IPS DF 6.9 (cell line): ENCODE measurements around the gene TRIM62.

Experiments
- DNase-seq: peaks from one replicate; pipeline ENCODE4 v3.0.0-alpha.2; 2013; ENCODE audit warnings: low read depth, low spot score
- H3K27ac ChIP-seq: one replicate; pipeline ENCODE4 v1.5.1; 2013; ENCODE audit warnings: low read length, control low read depth
- H3K27me3 ChIP-seq: 2 replicates; pipeline ENCODE4 v1.6.1; 2013; ENCODE audit warnings: mild to moderate bottlenecking, low read length; ENCODE audit not compliant: control insufficient read depth, insufficient read depth
- H3K36me3 ChIP-seq: 2 replicates; pipeline ENCODE4 v1.6.1; 2013; ENCODE audit warnings: low read length; ENCODE audit not compliant: control insufficient read depth, insufficient read depth
- H3K4me1 ChIP-seq: 2 replicates; pipeline ENCODE4 v1.6.1; 2013; ENCODE audit warnings: low read length; ENCODE audit not compliant: control insufficient read depth, insufficient read depth
- H3K4me3 ChIP-seq: 2 replicates; pipeline ENCODE4 v1.5.1; 2013; ENCODE audit warnings: mild to moderate bottlenecking, low read length
- H3K9me3 ChIP-seq: 2 replicates; pipeline ENCODE4 v1.6.1; 2013; ENCODE audit warnings: low read length, inconsistent platforms; ENCODE audit not compliant: control insufficient read depth, insufficient read depth
- WGBS: extraction: QIAGEN DNeasy Blood & Tissue Kit; methylation state at CpG from one replicate; pipeline ENCODE4 v1.1.7; 2013; ENCODE audit warnings: mixed read lengths, missing lambda C conversion rate; ENCODE audit not compliant: insufficient read length, insufficient coverage; 5-methylcytosine and 5-hydroxymethylcytosine counted together

The TRIM62 gene

DNA sequence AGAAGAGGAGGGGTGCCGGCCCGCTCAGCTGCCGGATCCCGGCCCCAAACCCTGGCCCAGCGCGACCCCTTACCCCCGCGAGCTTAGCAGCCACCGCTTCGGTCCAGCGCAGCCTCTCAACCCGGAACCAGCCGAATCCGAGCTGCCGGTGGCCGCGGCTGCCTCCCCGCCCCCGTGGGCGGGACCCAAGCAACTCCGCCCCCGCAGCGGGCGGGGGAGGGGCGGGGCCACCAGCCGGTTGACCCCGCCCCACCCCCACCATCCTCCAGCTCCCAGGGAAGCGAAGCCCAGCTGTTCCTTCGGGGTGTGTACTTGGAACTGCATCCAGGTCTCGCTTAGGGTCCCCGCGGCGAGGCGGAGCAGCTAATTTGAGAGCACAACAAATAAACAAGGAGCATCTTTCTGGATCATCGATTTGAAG lies at the start of gene TRIM62:
TSS of gene TRIM62 (minus strand) at position 123 of the 421 bp plus-strand sequence. CDS start 611 bp downstream, outside the sequence.
- no peaks in the 10 kb centered on the region for H3K27me3 ChIP-seq
- WGBS = no CpG with 5 or more reads among the region's 35 CpGs
- H3K27ac ChIP-seq = no peak within 1 kb of the TSS
- H3K4me3 ChIP-seq = peak within 1 kb of the TSS; percentile 83
- H3K36me3 ChIP-seq = no peaks in the 10 kb centered on the region
- H3K9me3 ChIP-seq = no peaks in the 10 kb centered on the region
- peak; percentile 29 for DNase-seq
- H3K4me1 ChIP-seq = peaks cover 11% of the 10 kb centered on the region

DNA sequence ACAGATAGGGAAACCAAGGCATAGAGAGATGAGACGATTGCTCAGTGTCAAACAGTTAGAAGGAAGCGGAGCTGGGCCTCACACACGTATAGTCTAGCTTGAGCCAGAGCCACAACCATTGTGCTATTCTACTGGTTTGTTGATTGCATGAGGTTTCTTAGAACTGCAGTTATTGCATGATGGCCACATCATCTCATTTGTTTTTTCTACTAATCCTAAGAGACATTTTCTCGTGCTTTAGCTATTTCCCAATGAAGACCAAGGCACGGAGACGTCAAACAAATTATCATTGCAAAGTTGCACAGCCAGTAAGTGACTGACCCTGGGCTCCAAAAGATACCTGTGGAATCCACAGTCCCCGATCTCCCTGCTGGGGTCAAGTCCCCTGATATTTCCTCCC lies 49.3 kb upstream of the TRIM62 start:
- no peak for DNase-seq
- H3K9me3 ChIP-seq = no peaks in the 10 kb centered on the region
- H3K36me3 ChIP-seq = no peaks in the 10 kb centered on the region
- H3K27me3 ChIP-seq = no peaks in the 10 kb centered on the region
- no peak overlapping the region for H3K27ac ChIP-seq
- no peak overlapping the region for H3K4me3 ChIP-seq
- peaks cover 2% of the 10 kb centered on the region; the same call in 1 of the 2 replicates for H3K4me1 ChIP-seq
- WGBS = no CpG with 5 or more reads among the region's 7 CpGs

DNA sequence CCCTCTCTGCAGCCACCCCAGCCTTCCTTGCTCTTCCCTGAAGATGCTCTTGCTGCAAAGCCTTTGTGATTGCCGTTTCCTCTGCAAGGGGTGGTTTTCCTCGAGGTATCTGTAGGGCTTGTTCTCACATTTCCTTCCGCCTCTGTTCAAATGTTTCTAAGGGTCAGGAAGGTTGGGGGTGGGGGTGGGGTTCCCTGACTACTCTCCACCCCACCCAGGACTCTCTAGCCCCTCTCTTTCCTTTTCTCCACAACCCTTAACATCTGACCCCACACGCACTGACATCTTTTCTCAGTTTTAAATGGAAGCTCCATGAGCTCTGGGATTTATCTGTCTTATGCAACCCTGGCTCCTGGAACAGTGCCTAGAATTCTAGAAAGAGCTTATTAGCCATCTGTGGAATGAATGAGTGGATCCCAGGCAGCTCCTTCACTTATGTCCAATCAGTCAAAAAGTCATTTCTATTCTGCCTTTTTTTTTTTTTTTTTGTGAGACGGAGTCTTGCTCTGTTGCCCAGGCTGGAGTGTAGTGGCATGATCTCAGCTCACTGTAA lies 47.2 kb upstream of the TRIM62 start:
- no peaks in the 10 kb centered on the region for H3K36me3 ChIP-seq
- no peak overlapping the region for H3K4me3 ChIP-seq
- H3K27me3 ChIP-seq = no peaks in the 10 kb centered on the region
- no peaks in the 10 kb centered on the region for H3K9me3 ChIP-seq
- no CpG with 5 or more reads among the region's 5 CpGs for WGBS
- DNase-seq = no peak
- no peaks in the 10 kb centered on the region for H3K4me1 ChIP-seq
- H3K27ac ChIP-seq = no peak overlapping the region

DNA sequence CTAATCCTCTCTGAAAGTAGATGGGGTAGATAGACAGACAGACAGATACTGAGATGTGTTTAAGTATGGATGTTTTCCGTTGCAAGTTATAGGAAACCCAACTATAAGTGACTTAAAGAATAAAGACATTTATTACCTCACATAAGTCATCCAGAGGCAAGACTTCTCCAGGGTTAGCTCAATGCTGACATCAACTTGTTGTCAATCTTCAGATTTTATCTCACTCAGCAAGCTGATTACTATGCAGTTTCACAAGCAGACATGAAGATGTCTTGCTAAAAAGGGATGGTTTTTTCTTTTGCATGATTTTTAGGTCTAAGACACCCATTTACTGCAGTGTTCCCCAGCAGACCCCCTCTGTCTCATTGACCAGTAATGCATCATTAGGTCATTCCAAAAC lies 43.7 kb upstream of the TRIM62 start:
- WGBS = no CpG with 5 or more reads among the region's 1 CpG
- Histone ChIP-seq H3K27ac (no peak overlapping the region), H3K4me1 (no peaks in the 10 kb centered on the region), H3K9me3 (no peaks in the 10 kb centered on the region), H3K4me3 (no peak overlapping the region), H3K36me3 (no peaks in the 10 kb centered on the region), H3K27me3 (no peaks in the 10 kb centered on the region)
- no peak for DNase-seq

DNA sequence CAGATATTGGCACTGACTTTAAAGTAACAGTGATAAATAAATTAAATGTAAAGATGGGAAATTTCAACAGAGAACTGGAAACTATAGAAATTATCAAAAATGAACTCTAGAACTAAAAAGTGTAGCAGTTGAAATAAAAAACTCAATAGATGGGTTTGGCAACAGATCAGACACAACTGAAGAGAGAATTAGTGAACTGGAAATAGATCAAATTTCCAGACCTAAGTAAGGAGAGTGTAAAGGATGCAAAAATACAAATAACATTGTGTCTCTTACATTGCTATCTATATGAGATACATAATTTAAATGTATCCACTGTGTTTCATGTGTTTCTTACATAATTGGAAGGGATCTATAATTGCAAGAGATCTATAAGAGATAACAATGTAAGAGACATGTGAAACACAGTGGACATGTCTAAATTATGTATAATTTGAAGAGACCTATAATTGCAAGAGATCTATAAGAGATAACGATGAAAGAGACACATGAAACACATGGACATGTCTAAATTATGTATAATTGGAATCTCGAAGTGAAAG lies 42.4 kb upstream of the TRIM62 start:
- H3K27me3 ChIP-seq = no peaks in the 10 kb centered on the region
- no peak overlapping the region for H3K27ac ChIP-seq
- H3K9me3 ChIP-seq = no peaks in the 10 kb centered on the region
- H3K4me3 ChIP-seq = no peak overlapping the region
- WGBS = no CpG with 5 or more reads among the region's 2 CpGs
- H3K36me3 ChIP-seq = no peaks in the 10 kb centered on the region
- H3K4me1 ChIP-seq = no peaks in the 10 kb centered on the region
- no peak for DNase-seq

DNA sequence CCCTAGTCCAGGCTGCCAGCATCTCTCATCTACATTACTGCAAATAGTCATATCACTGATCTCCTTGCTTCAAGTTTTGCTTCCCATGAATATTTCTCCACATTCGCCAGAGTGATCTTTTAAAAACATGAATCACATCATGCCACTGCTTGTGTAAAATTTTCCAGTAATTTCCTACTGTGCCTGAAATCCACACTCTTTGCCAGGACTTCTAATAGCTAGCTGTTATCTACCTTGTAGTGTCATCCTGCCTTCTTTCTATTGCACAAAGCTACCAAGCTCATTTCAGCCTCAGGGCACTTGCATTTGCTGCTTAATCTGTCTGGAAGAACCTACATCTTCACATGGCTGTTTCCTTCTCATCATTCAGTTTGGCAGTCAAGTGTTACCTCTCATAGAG lies 40.5 kb upstream of the TRIM62 start:
- Histone ChIP-seq H3K4me1 (no peaks in the 10 kb centered on the region), H3K27me3 (no peaks in the 10 kb centered on the region), H3K36me3 (no peaks in the 10 kb centered on the region), H3K27ac (no peak overlapping the region), H3K9me3 (no peaks in the 10 kb centered on the region), H3K4me3 (no peak overlapping the region)
- no CpG with 5 or more reads among the region's 1 CpG for WGBS
- no peak for DNase-seq

DNA sequence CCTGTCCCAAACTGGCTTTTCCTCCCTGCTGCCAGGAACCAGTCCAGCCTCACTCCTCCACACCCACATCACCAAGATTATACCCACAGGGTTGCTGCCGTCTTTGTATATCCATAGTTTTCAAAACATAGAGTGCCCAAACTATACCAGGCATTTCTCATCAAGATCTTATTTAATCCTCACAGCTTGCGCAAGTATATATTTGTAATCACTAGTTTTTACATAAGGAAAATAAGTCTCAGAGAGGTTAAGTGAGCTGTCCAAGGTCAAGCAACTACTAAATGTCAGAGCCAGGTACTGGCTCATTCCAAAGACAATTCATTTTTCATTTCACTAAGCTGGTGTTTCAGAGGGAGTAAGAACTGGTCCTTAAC lies 39.5 kb upstream of the TRIM62 start:
- H3K27me3 ChIP-seq = no peaks in the 10 kb centered on the region
- H3K4me1 ChIP-seq = no peaks in the 10 kb centered on the region
- no peaks in the 10 kb centered on the region for H3K36me3 ChIP-seq
- DNase-seq = no peak
- H3K4me3 ChIP-seq = no peak overlapping the region
- no CpG with 5 or more reads among the region's 2 CpGs for WGBS
- no peak overlapping the region for H3K27ac ChIP-seq
- H3K9me3 ChIP-seq = no peaks in the 10 kb centered on the region

DNA sequence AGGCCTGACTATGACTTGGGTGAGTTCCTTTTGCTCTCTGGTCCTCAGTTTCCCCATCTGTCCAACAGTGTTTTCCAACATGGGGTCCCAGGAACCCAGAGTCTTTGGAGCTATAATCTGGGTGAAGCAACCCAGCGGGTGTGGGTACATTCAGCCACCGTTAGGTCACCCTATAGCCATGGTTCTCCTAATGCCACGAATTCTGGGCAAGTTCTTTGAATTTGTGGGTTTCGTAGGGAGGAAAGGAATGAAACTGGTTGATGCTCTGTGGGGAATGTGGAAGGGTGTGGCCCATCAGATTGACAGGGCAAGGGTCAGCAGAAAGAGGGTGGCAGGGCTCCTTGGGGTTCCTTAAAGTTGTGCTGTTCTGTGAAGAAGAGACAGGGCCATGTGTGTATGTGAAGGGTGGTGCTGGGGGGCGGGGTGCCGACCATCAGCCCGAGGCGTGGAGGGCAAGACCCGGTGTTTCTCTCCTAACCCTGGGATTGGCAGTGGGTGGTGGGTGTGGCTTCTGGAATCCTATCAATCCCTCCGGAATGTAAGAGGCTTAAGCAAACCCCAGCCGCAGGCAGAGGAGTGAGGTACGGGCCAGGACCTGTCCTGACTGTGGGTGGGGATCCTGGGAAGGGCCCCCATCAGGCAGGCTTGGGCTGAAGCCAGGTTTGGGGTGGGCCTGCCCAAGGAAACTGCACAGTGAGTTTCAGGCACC lies 39.0 kb upstream of the TRIM62 start:
- H3K36me3 ChIP-seq = no peaks in the 10 kb centered on the region
- H3K9me3 ChIP-seq = no peaks in the 10 kb centered on the region
- H3K4me3 ChIP-seq = no peak overlapping the region
- no peaks in the 10 kb centered on the region for H3K4me1 ChIP-seq
- no CpG with 5 or more reads among the region's 12 CpGs for WGBS
- H3K27me3 ChIP-seq = no peaks in the 10 kb centered on the region
- no peak for DNase-seq
- H3K27ac ChIP-seq = no peak overlapping the region

DNA sequence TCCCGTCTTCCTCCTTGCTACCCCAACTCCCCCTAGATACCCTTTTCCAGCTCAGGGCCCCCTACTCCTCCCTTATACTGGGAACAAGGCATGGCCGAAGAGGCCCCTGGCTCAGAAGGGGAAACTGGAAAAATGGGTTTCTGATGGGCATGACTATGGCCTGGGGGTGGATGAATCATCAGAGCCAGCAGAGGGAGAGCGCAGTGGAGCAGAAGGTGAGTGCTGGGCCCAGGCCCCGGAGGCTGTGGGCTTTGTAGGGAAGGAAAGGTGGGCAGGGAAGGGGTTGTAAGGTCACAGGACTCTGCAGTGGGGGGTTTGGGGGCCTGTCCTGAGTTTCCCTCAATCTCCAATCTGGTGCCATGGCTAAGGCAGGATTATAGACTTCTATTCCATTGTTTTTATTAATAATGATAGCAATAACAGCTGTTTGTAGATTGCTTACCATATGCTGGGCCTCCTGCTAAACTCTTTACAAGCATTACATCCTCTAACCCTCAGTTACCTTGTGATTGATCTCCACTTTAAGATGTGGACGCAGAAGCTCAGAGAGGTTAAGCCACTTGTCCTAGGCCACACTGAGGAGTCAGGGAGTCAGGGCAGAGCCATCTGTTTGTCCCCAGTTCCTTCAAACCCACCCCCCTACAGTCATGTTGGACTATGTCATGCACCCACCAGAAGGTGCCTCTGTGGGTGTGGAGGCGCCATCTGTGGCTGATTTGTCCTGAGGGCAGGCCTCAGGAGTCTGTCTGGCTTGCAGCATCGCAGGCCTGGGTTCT lies 38.2 kb upstream of the TRIM62 start:
- Histone ChIP-seq H3K27me3 (no peaks in the 10 kb centered on the region), H3K27ac (no peak overlapping the region)
- DNase-seq = no peak

DNA sequence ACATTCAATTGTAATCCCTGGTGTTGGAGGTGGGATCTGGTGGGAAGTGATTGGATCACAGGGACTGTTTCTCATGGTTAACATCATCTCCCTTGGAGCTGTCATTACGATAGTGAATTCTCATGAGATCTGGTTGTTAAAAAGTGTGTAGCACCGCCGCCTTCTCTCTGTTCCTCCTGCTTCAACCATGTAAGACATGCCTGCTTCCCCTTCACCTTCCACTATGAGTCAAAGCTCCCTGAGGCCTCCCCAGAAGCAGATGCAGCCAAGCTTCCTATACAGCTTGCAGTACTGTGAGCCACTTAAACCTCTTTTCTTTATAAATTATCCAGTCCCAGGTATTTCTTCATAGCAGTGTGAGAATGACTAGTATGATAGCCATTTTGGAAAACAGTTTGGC lies 30.1 kb upstream of the TRIM62 start:
- no peak overlapping the region for H3K4me3 ChIP-seq
- no CpG with 5 or more reads among the region's 3 CpGs for WGBS

More for the DNA sequence above, 38.2 kb upstream of the TRIM62 start:
- Histone ChIP-seq H3K4me1 (no peaks in the 10 kb centered on the region), H3K4me3 (no peak overlapping the region), H3K36me3 (no peaks in the 10 kb centered on the region), H3K9me3 (no peaks in the 10 kb centered on the region)
- no CpG with 5 or more reads among the region's 7 CpGs for WGBS

More for the DNA sequence above, 30.1 kb upstream of the TRIM62 start:
- Histone ChIP-seq H3K9me3 (no peaks in the 10 kb centered on the region), H3K27me3 (no peaks in the 10 kb centered on the region), H3K4me1 (no peaks in the 10 kb centered on the region), H3K27ac (no peak overlapping the region), H3K36me3 (no peaks in the 10 kb centered on the region)
- DNase-seq = no peak
